Liver (tissue), 9 donors: Measurements from ENCODE around the gene CLPTM1L. TPM values are rescaled to one million over a fixed set of nuclear protein-coding genes. Genes with fewer than 3 reads are reported as not detected.

ENCODE experiments used
- DNase-seq: peaks from one replicate; pipeline ENCODE4 v3.0.0-alpha.2; 2017; ENCODE audit warnings: low spot score
- H3K27ac ChIP-seq, 2 donors: one replicate each; pipeline ENCODE4 v1.7.0; 2013; ENCODE audit warnings: inconsistent platforms in 2 of 2, low read length in 2 of 2, control low read depth in 1 of 2, low read depth in 1 of 2, mild to moderate bottlenecking in 1 of 2
- H3K27me3 ChIP-seq, 4 donors: one replicate each; pipeline versions ENCODE4 v1.6.1 to v1.7.0; 2013; ENCODE audit warnings: low read length in 3 of 4, inconsistent platforms in 1 of 4, mild to moderate bottlenecking in 1 of 4, moderate library complexity in 1 of 4; ENCODE audit not compliant: control insufficient read depth in 4 of 4, insufficient read depth in 4 of 4
- H3K36me3 ChIP-seq, 4 donors: one replicate each; pipeline versions ENCODE4 v1.6.1 to v1.7.0; 2013; ENCODE audit warnings: low read length in 3 of 4, mild to moderate bottlenecking in 3 of 4, low read depth in 1 of 4, moderate library complexity in 1 of 4; ENCODE audit not compliant: control insufficient read depth in 4 of 4, insufficient read depth in 3 of 4
- H3K4me1 ChIP-seq, 4 donors: one replicate each; pipeline versions ENCODE4 v1.6.1 to v1.7.0; 2013; ENCODE audit warnings: low read length in 3 of 4, mild to moderate bottlenecking in 3 of 4, moderate library complexity in 1 of 4; ENCODE audit not compliant: control insufficient read depth in 4 of 4, insufficient read depth in 4 of 4
- H3K4me3 ChIP-seq, 3 donors: one replicate each; pipeline versions ENCODE4 v1.6.1 to v1.7.0; 2013; ENCODE audit warnings: low read length in 3 of 3, control low read depth in 1 of 3, low read depth in 1 of 3, mild to moderate bottlenecking in 1 of 3
- H3K9ac ChIP-seq, 2 donors: one replicate each; pipeline ENCODE4 v1.7.0; 2013; ENCODE audit warnings: low read length in 2 of 2, mild to moderate bottlenecking in 2 of 2, moderate library complexity in 2 of 2, control low read depth in 1 of 2, low read depth in 1 of 2
- H3K9me3 ChIP-seq, 4 donors: one replicate each; pipeline versions ENCODE4 v1.6.1 to v1.7.0; 2013; ENCODE audit warnings: low read length in 3 of 4; ENCODE audit not compliant: control insufficient read depth in 4 of 4
- ATF3 ChIP-seq: IDR thresholded peaks from 2 replicates; pipeline ENCODE4 v1.6.1; 2016; ENCODE audit warnings: antibody characterized with exemption
- CTCF ChIP-seq: fragments of 150-350 bp; IDR thresholded peaks from 2 replicates; pipeline ENCODE4 v1.5.1; 2017; ENCODE audit warnings: improper control_type of control experiment, low read depth, low read length; ENCODE audit not compliant: missing input control
- EGR1 ChIP-seq, 2 donors: IDR thresholded peaks; 2 replicates each; pipeline ENCODE4 v1.6.1; 2016 to 2018; ENCODE audit warnings: antibody characterized with exemption in 2 of 2, low read depth in 2 of 2
- FOXA1 ChIP-seq: IDR thresholded peaks from 2 replicates; pipeline ENCODE4 v1.6.1; 2016; ENCODE audit warnings: antibody characterized with exemption
- FOXA2 ChIP-seq: IDR thresholded peaks from 2 replicates; pipeline ENCODE4 v1.6.1; 2016; ENCODE audit warnings: antibody characterized with exemption
- GABPA ChIP-seq, 2 donors: IDR thresholded peaks in 1 of 2; conservative IDR thresholded peaks in 1 of 2; 2 replicates each; pipeline ENCODE4 v1.6.1; 2016; ENCODE audit warnings: antibody characterized with exemption in 2 of 2, mild to moderate bottlenecking in 1 of 2, moderate library complexity in 1 of 2
- HNF4A ChIP-seq, 2 donors: conservative IDR thresholded peaks; 2 replicates each; pipeline ENCODE4 v1.6.1; 2016; ENCODE audit warnings: antibody characterized with exemption in 2 of 2, mild to moderate bottlenecking in 2 of 2
- HNF4G ChIP-seq: IDR thresholded peaks from 2 replicates; pipeline ENCODE4 v1.6.1; 2016; ENCODE audit warnings: antibody characterized with exemption
- JUND ChIP-seq, 2 donors: IDR thresholded peaks; 2 replicates each; pipeline ENCODE4 v1.6.1; 2016; ENCODE audit warnings: antibody characterized with exemption in 2 of 2
- MAX ChIP-seq: IDR thresholded peaks from 2 replicates; pipeline ENCODE4 v1.6.1; 2016; ENCODE audit warnings: antibody characterized with exemption
- NR2F2 ChIP-seq: IDR thresholded peaks from 2 replicates; pipeline ENCODE4 v1.6.1; 2016; ENCODE audit warnings: antibody characterized with exemption
- RAD21 ChIP-seq, 2 donors: IDR thresholded peaks; 2 replicates each; pipeline ENCODE4 v1.6.1; 2016; ENCODE audit warnings: antibody characterized with exemption in 2 of 2, mild to moderate bottlenecking in 2 of 2
- REST ChIP-seq: IDR thresholded peaks from 2 replicates; pipeline ENCODE4 v1.6.1; 2016; ENCODE audit warnings: antibody characterized with exemption, mild to moderate bottlenecking
- RXRA ChIP-seq, 2 donors: IDR thresholded peaks; 2 replicates each; pipeline ENCODE4 v1.6.1; 2017 to 2018; ENCODE audit warnings: antibody characterized with exemption in 2 of 2, mild to moderate bottlenecking in 1 of 2
- SP1 ChIP-seq: IDR thresholded peaks from 2 replicates; pipeline ENCODE4 v1.6.1; 2018; ENCODE audit warnings: antibody characterized with exemption, mild to moderate bottlenecking
- TAF1 ChIP-seq: conservative IDR thresholded peaks from 2 replicates; pipeline ENCODE4 v1.6.1; 2016; ENCODE audit warnings: antibody characterized with exemption, mild to moderate bottlenecking
- YY1 ChIP-seq: IDR thresholded peaks from 2 replicates; pipeline ENCODE4 v1.6.1; 2016; ENCODE audit warnings: antibody characterized with exemption, mild to moderate bottlenecking
- ZBTB33 ChIP-seq: IDR thresholded peaks from 2 replicates; pipeline ENCODE4 v1.6.1; 2016; ENCODE audit warnings: antibody characterized with exemption
- WGBS: extraction: QIAGEN DNeasy Blood & Tissue Kit; methylation state at CpG from one replicate; pipeline ENCODE4 v1.1.7; 2013; 5-methylcytosine and 5-hydroxymethylcytosine counted together
- polyA plus RNA-seq, 2 donors: library from polyadenylated mRNA; stranded (reverse) in 1 of 2; unstranded in 1 of 2; fragments of 200-250 nt in 1 of 2; fragments of >200 nt in 1 of 2; fragmentation: Nextera tagmentation in 1 of 2; extraction: Ambion mirVana in 1 of 2; gene quantifications; one replicate each; pipeline versions ENCODE4 v1.2.1 to v1.2.3, GENCODE V29; 2013 to 2015
- total RNA-seq, 2 donors: library from RNA; depleted of rRNA; stranded (reverse); fragments of >200 nt; gene quantifications; one replicate each; pipeline ENCODE4 v1.2.3, GENCODE V29; 2014
- donor health status: healthy.
- donor health status: healthy.
- donor health status: healthy.
- donor health status: healthy.
- donor health status: healthy.

The CLPTM1L gene
- total and polyA plus RNA-seq, 4 donors: 69.2 to 255 (median 146) TPM

- Histone ChIP-seq H3K4me3 (no peak overlapping the region), H3K36me3 (no peaks in the 10 kb centered on the region), H3K4me1 (no peaks in the 10 kb centered on the region), H3K27me3 (no peaks in the 10 kb centered on the region), H3K9ac (no peak overlapping the region), H3K27ac (no peak overlapping the region), H3K9me3 (no peaks in the 10 kb centered on the region)
- no peak for DNase-seq
- no peak for TF ChIP-seq ATF3
- TF ChIP-seq YY1: no peak
- no peak for TF ChIP-seq ZBTB33
- no peak for TF ChIP-seq JUND (IDR thresholded peaks at IDR 0.05)
- no peak for TF ChIP-seq FOXA1
- TF ChIP-seq RAD21 (IDR thresholded peaks at IDR 0.05): no peak
- TF ChIP-seq HNF4A (conservative IDR thresholded peaks at IDR 0.05): no peak
- no peak for TF ChIP-seq MAX
- no peak for TF ChIP-seq HNF4G
- TF ChIP-seq SP1: no peak
- no peak for TF ChIP-seq CTCF
- no peak for TF ChIP-seq FOXA2
- TF ChIP-seq RXRA (IDR thresholded peaks at IDR 0.05): no peak
- TF ChIP-seq REST: no peak
- TF ChIP-seq EGR1 (IDR thresholded peaks at IDR 0.05; ENCODE audit: low read depth in 2 of 2): no peak
- no peak for TF ChIP-seq TAF1
- no peak for TF ChIP-seq NR2F2
- no peak for TF ChIP-seq GABPA (IDR thresholded peaks at IDR 0.05 in 1 of 2, conservative IDR thresholded peaks at IDR 0.05 in 1 of 2)
- 75% methylated on average over 10 of the region's 10 CpGs for WGBS
Measured at GRCh38 chr5:1352231-1353219, 7.6 kb upstream of the CLPTM1L start.
